HEK293 (cell line): Measurements from ENCODE around the gene SMPD4.

Experiments used
- CTCF ChIA-PET: fragments of 350-600 bp; formaldehyde crosslinking; extraction: SDS; loops from one replicate; lab custom pipeline; 2021; ENCODE audit warnings: antibody characterized with exemption; lab: Yijun Ruan, JAX
- POLR2A ChIA-PET: fragments of 300-600 bp; formaldehyde crosslinking; extraction: SDS; loops from one replicate; lab custom pipeline; 2020; ENCODE audit warnings: antibody characterized with exemption, inconsistent platforms; lab: Yijun Ruan, JAX
- H3K27ac ChIP-seq: fragments of 200-500 bp; sonication (Bioruptor generic); 2 replicates; pipeline ENCODE4 v1.5.1; 2014; ENCODE audit warnings: low read depth, low read length, control low read depth, inconsistent platforms; ENCODE audit errors: extremely low read depth
- H3K36me3 ChIP-seq, 2 experiments: fragments of 200-500 bp in 1 of 2; sonication (Bioruptor generic) in 1 of 2; 1 replicate in 1 of 2; 2 replicates in 1 of 2; pipeline ENCODE4 v1.5.1; 2014 to 2017; ENCODE audit warnings: inconsistent platforms in 2 of 2, low read length in 2 of 2; ENCODE audit not compliant: control insufficient read depth in 2 of 2, insufficient read depth in 1 of 2
- H3K4me1 ChIP-seq: fragments of 200-500 bp; sonication (Bioruptor generic); 2 replicates; pipeline ENCODE4 v1.5.1; 2014; ENCODE audit warnings: mild to moderate bottlenecking, low read length, inconsistent platforms; ENCODE audit not compliant: control insufficient read depth, insufficient read depth
- H3K4me3 ChIP-seq: 2 replicates; pipeline ENCODE4 v1.5.1; 2011; ENCODE audit warnings: low read depth, mild to moderate bottlenecking, control low read depth, low read length, moderate library complexity
- H3K9me3 ChIP-seq: fragments of 200-500 bp; sonication (Bioruptor generic); 2 replicates; pipeline ENCODE4 v1.5.1; 2014; ENCODE audit warnings: low read depth, low read length, inconsistent platforms; ENCODE audit not compliant: control insufficient read depth, insufficient read depth
- BCL11A ChIP-seq: fragments of 450-650 bp; formaldehyde crosslinking; IDR thresholded peaks from 2 replicates; pipeline ENCODE4 v1.5.1; 2016; ENCODE audit warnings: low read depth, missing biosample characterization, missing genetic modification characterization
- GLIS2 ChIP-seq: fragments of 450-650 bp; formaldehyde crosslinking; IDR thresholded peaks from 2 replicates; pipeline ENCODE4 v1.5.1; 2016; ENCODE audit warnings: missing biosample characterization, missing genetic modification characterization
- HOXA7 ChIP-seq: sonication (generic); formaldehyde crosslinking; IDR thresholded peaks from 2 replicates; pipeline ENCODE4 v1.8.1; 2022; ENCODE audit warnings: missing genetic modification reagents, borderline replicate concordance
- MZF1 ChIP-seq: fragments of 450-650 bp; formaldehyde crosslinking; IDR thresholded peaks from 2 replicates; pipeline ENCODE4 v1.5.1; 2017; ENCODE audit warnings: missing biosample characterization, missing genetic modification characterization, borderline replicate concordance
- SCRT1 ChIP-seq: fragments of 450-650 bp; formaldehyde crosslinking; IDR thresholded peaks from 2 replicates; pipeline ENCODE4 v1.5.1; 2016; ENCODE audit warnings: missing biosample characterization, missing genetic modification characterization, borderline replicate concordance
- ZBTB21 ChIP-seq: fragments of 450-650 bp; formaldehyde crosslinking; IDR thresholded peaks from 2 replicates; pipeline ENCODE4 v1.5.1; 2017; ENCODE audit warnings: missing biosample characterization, missing genetic modification characterization
- ZIC2 ChIP-seq: fragments of 450-650 bp; formaldehyde crosslinking; IDR thresholded peaks from 2 replicates; pipeline ENCODE4 v1.5.1; 2016; ENCODE audit warnings: missing biosample characterization, missing genetic modification characterization
- ZNF146 ChIP-seq: fragments of 450-650 bp; formaldehyde crosslinking; IDR thresholded peaks from 2 replicates; pipeline ENCODE4 v1.5.1; 2016; ENCODE audit warnings: missing biosample characterization, missing genetic modification characterization
- ZNF211 ChIP-seq: fragments of 450-650 bp; formaldehyde crosslinking; IDR thresholded peaks from 2 replicates; pipeline ENCODE4 v1.5.1; 2016; ENCODE audit warnings: low read depth, missing biosample characterization, missing genetic modification characterization
- ZNF335 ChIP-seq: fragments of 450-650 bp; formaldehyde crosslinking; conservative IDR thresholded peaks from 2 replicates; pipeline ENCODE4 v1.5.1; 2016; ENCODE audit warnings: missing biosample characterization, missing genetic modification characterization
- ZNF548 ChIP-seq: fragments of 450-650 bp; formaldehyde crosslinking; IDR thresholded peaks from 2 replicates; pipeline ENCODE4 v1.5.1; 2016; ENCODE audit warnings: missing biosample characterization, missing genetic modification characterization
- ZNF621 ChIP-seq: fragments of 450-650 bp; formaldehyde crosslinking; IDR thresholded peaks from 2 replicates; pipeline ENCODE4 v1.5.1; 2017; ENCODE audit warnings: missing biosample characterization, missing genetic modification characterization
- ZNF624 ChIP-seq: fragments of 450-650 bp; formaldehyde crosslinking; IDR thresholded peaks from 2 replicates; pipeline ENCODE4 v1.5.1; 2017; ENCODE audit warnings: missing biosample characterization, missing genetic modification characterization
- ZNF664 ChIP-seq: fragments of 450-650 bp; formaldehyde crosslinking; IDR thresholded peaks from 2 replicates; pipeline ENCODE4 v1.5.1; 2016; ENCODE audit warnings: missing biosample characterization, missing genetic modification characterization
- ZNF792 ChIP-seq: fragments of 450-650 bp; formaldehyde crosslinking; IDR thresholded peaks from 2 replicates; pipeline ENCODE4 v1.5.1; 2016; ENCODE audit warnings: missing biosample characterization, missing genetic modification characterization
- ZNF830 ChIP-seq: fragments of 450-650 bp; IDR thresholded peaks from 2 replicates; pipeline ENCODE4 v1.5.0; 2018; ENCODE audit warnings: missing biosample characterization, missing genetic modification characterization, low read depth, mild to moderate bottlenecking, moderate library complexity
- TF ChIP-seq, protein P1 (sequence below): fragments of 450-650 bp; formaldehyde crosslinking; IDR thresholded peaks from 2 replicates; pipeline ENCODE4 v1.5.1; 2016; ENCODE audit warnings: missing biosample characterization, missing genetic modification characterization
- TF ChIP-seq, protein P2 (sequence below): fragments of 450-650 bp; formaldehyde crosslinking; IDR thresholded peaks from 2 replicates; pipeline ENCODE4 v1.5.1; 2017; ENCODE audit warnings: missing biosample characterization, missing genetic modification characterization
- TF ChIP-seq, protein P3 (sequence below): fragments of 450-650 bp; IDR thresholded peaks from 2 replicates; pipeline ENCODE4 v1.5.1; 2018; ENCODE audit warnings: missing biosample characterization, mild to moderate bottlenecking, missing genetic modification characterization
- TF ChIP-seq, protein P4 (sequence below): fragments of 450-650 bp; formaldehyde crosslinking; IDR thresholded peaks from 2 replicates; pipeline ENCODE4 v1.5.1; 2016; ENCODE audit warnings: missing biosample characterization, missing genetic modification characterization
- TF ChIP-seq, protein P5 (sequence below): fragments of 450-650 bp; formaldehyde crosslinking; IDR thresholded peaks from 2 replicates; pipeline ENCODE4 v1.5.1; 2016; ENCODE audit warnings: missing biosample characterization, missing genetic modification characterization
- TF ChIP-seq, protein P6 (sequence below): fragments of 450-650 bp; formaldehyde crosslinking; IDR thresholded peaks from 2 replicates; pipeline ENCODE4; 2016; ENCODE audit warnings: missing biosample characterization, missing genetic modification characterization
- TF ChIP-seq, protein P7 (sequence below): fragments of 450-650 bp; formaldehyde crosslinking; IDR thresholded peaks from 2 replicates; pipeline ENCODE4 v1.5.1; 2016; ENCODE audit warnings: missing biosample characterization, missing genetic modification characterization
- TF ChIP-seq, protein P8 (sequence below): fragments of 450-650 bp; formaldehyde crosslinking; IDR thresholded peaks from 2 replicates; pipeline ENCODE4 v1.5.1; 2016; ENCODE audit warnings: missing biosample characterization, missing genetic modification characterization

SMPD4 gene

DNA sequence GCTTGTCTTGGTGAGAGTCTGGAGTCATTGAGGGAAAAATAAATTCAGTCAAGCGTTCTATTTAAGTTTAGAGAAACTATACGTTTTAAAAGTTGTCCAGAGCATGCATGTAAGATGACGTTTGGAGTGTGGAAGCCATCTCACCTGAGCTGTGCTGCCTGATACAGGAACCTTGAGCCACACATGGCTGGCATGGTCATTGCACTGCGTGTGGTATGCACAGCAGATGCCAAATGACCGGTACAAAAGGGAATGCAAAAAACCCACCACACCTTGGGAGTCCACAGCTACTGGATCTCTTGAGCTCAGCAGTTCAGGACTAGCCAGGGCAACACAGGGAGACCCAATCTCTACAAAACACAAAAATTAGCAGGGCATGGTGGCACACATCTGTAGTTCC, 5.0 kb upstream of the SMPD4 start (continued):
- TF ChIP-seq, protein P1, sequence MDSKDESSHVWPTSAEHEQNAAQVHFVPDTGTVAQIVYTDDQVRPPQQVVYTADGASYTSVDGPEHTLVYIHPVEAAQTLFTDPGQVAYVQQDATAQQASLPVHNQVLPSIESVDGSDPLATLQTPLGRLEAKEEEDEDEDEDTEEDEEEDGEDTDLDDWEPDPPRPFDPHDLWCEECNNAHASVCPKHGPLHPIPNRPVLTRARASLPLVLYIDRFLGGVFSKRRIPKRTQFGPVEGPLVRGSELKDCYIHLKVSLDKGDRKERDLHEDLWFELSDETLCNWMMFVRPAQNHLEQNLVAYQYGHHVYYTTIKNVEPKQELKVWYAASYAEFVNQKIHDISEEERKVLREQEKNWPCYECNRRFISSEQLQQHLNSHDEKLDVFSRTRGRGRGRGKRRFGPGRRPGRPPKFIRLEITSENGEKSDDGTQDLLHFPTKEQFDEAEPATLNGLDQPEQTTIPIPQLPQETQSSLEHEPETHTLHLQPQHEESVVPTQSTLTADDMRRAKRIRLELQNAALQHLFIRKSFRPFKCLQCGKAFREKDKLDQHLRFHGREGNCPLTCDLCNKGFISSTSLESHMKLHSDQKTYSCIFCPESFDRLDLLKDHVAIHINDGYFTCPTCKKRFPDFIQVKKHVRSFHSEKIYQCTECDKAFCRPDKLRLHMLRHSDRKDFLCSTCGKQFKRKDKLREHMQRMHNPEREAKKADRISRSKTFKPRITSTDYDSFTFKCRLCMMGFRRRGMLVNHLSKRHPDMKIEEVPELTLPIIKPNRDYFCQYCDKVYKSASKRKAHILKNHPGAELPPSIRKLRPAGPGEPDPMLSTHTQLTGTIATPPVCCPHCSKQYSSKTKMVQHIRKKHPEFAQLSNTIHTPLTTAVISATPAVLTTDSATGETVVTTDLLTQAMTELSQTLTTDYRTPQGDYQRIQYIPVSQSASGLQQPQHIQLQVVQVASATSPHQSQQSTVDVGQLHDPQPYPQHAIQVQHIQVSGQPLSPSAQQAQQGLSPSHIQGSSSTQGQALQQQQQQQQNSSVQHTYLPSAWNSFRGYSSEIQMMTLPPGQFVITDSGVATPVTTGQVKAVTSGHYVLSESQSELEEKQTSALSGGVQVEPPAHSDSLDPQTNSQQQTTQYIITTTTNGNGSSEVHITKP (tag by site-specific recombination), result no peak
- TF ChIP-seq ZNF830 (tag by site-specific recombination) (no peak), ZNF548 (tag by site-specific recombination) (no peak), ZNF624 (tag by site-specific recombination) (no peak), ZNF792 (no peak), ZBTB21 (tag by site-specific recombination) (no peak), ZNF146 (tag by site-specific recombination) (no peak), ZIC2 (tag by site-specific recombination) (no peak), ZNF621 (tag by site-specific recombination) (no peak), ZNF211 (tag by site-specific recombination) (no peak), GLIS2 (no peak)
- TF ChIP-seq, protein P2, sequence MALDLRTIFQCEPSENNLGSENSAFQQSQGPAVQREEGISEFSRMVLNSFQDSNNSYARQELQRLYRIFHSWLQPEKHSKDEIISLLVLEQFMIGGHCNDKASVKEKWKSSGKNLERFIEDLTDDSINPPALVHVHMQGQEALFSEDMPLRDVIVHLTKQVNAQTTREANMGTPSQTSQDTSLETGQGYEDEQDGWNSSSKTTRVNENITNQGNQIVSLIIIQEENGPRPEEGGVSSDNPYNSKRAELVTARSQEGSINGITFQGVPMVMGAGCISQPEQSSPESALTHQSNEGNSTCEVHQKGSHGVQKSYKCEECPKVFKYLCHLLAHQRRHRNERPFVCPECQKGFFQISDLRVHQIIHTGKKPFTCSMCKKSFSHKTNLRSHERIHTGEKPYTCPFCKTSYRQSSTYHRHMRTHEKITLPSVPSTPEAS (tag by site-specific recombination), result no peak
- TF ChIP-seq, protein P3, sequence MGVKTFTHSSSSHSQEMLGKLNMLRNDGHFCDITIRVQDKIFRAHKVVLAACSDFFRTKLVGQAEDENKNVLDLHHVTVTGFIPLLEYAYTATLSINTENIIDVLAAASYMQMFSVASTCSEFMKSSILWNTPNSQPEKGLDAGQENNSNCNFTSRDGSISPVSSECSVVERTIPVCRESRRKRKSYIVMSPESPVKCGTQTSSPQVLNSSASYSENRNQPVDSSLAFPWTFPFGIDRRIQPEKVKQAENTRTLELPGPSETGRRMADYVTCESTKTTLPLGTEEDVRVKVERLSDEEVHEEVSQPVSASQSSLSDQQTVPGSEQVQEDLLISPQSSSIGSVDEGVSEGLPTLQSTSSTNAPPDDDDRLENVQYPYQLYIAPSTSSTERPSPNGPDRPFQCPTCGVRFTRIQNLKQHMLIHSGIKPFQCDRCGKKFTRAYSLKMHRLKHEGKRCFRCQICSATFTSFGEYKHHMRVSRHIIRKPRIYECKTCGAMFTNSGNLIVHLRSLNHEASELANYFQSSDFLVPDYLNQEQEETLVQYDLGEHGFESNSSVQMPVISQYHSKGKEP (tag by site-specific recombination), result no peak

DNA sequence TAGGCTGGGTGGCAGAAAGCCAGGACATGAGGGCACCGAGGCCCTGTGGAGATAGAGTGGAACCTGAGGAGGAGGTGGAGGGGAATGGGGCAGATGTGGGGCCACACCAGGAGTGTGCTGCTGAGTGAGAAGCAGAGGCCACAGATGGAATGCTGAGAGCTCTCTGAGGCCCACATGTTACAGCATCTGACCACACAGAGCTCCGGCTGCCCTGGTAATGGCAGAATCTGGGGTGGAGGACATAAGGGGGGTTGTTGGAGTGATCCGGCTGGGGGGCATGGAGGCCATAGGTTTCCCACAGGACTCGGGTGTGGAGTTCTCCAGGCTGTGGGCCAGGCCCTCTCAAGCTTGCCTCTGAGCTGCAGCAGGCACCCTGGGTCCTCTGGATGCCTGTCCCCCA, 4.5 kb upstream of the SMPD4 start:
- Histone ChIP-seq H3K9me3 (no peaks in the 10 kb centered on the region), H3K36me3 (peaks cover 0 to 34% of the 10 kb centered on the region in 2 experiments; a peak in 2 of 3 replicates), H3K4me3 (no peak overlapping the region), H3K27ac (no peak overlapping the region), H3K4me1 (0 out of 2 replicates have a peak, but pooled peaks cover 5% of the 10 kb centered on the region)
- ChIA-PET CTCF (no interaction called here), POLR2A (no interaction called here)
- TF ChIP-seq, protein P4, sequence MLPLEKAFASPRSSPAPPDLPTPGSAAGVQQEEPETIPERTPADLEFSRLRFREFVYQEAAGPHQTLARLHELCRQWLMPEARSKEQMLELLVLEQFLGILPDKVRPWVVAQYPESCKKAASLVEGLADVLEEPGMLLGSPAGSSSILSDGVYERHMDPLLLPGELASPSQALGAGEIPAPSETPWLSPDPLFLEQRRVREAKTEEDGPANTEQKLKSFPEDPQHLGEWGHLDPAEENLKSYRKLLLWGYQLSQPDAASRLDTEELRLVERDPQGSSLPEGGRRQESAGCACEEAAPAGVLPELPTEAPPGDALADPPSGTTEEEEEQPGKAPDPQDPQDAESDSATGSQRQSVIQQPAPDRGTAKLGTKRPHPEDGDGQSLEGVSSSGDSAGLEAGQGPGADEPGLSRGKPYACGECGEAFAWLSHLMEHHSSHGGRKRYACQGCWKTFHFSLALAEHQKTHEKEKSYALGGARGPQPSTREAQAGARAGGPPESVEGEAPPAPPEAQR (tag by site-specific recombination), result no peak
- TF ChIP-seq ZNF335 (tag by site-specific recombination), result no peak
- TF ChIP-seq, protein P5, sequence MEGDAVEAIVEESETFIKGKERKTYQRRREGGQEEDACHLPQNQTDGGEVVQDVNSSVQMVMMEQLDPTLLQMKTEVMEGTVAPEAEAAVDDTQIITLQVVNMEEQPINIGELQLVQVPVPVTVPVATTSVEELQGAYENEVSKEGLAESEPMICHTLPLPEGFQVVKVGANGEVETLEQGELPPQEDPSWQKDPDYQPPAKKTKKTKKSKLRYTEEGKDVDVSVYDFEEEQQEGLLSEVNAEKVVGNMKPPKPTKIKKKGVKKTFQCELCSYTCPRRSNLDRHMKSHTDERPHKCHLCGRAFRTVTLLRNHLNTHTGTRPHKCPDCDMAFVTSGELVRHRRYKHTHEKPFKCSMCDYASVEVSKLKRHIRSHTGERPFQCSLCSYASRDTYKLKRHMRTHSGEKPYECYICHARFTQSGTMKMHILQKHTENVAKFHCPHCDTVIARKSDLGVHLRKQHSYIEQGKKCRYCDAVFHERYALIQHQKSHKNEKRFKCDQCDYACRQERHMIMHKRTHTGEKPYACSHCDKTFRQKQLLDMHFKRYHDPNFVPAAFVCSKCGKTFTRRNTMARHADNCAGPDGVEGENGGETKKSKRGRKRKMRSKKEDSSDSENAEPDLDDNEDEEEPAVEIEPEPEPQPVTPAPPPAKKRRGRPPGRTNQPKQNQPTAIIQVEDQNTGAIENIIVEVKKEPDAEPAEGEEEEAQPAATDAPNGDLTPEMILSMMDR, result no peak
- TF ChIP-seq BCL11A (tag by site-specific recombination), result no peak
- TF ChIP-seq ZNF664 (tag by site-specific recombination), result no peak
- TF ChIP-seq, protein P6, sequence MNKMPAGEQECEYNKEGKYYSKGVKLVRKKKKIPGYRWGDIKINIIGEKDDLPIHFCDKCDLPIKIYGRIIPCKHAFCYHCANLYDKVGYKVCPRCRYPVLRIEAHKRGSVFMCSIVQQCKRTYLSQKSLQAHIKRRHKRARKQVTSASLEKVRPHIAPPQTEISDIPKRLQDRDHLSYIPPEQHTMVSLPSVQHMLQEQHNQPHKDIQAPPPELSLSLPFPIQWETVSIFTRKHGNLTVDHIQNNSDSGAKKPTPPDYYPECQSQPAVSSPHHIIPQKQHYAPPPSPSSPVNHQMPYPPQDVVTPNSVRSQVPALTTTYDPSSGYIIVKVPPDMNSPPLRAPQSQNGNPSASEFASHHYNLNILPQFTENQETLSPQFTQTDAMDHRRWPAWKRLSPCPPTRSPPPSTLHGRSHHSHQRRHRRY (tag by site-specific recombination), result no peak
- TF ChIP-seq, protein P7, sequence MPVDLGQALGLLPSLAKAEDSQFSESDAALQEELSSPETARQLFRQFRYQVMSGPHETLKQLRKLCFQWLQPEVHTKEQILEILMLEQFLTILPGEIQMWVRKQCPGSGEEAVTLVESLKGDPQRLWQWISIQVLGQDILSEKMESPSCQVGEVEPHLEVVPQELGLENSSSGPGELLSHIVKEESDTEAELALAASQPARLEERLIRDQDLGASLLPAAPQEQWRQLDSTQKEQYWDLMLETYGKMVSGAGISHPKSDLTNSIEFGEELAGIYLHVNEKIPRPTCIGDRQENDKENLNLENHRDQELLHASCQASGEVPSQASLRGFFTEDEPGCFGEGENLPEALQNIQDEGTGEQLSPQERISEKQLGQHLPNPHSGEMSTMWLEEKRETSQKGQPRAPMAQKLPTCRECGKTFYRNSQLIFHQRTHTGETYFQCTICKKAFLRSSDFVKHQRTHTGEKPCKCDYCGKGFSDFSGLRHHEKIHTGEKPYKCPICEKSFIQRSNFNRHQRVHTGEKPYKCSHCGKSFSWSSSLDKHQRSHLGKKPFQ (tag by site-specific recombination), result no peak
- TF ChIP-seq, protein P8, sequence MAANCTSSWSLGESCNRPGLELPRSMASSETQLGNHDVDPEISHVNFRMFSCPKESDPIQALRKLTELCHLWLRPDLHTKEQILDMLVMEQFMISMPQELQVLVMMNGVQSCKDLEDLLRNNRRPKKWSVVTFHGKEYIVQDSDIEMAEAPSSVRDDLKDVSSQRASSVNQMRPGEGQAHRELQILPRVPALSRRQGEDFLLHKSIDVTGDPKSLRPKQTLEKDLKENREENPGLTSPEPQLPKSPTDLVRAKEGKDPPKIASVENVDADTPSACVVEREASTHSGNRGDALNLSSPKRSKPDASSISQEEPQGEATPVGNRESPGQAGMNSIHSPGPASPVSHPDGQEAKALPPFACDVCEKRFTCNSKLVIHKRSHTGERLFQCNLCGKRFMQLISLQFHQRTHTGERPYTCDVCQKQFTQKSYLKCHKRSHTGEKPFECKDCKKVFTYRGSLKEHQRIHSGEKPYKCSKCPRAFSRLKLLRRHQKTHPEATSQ, result no peak
- TF ChIP-seq SCRT1 (tag by site-specific recombination), result no peak
- TF ChIP-seq MZF1, result no peak
- TF ChIP-seq HOXA7 (CRISPR knock-in tag), result no peak
